WTC11 (cell line): ENCODE measurements around the gene NPAT. TPM values are rescaled to one million over a fixed set of nuclear protein-coding genes. Genes with fewer than 3 reads are reported as not detected.

Source experiments
- ATAC-seq: fragments of 200-7000 bp; cut with Tn5 transposase; 2 replicates; pipeline ENCODE4 v1.10.0; 2021; ENCODE audit warnings: mild to moderate bottlenecking, moderate library complexity
- CTCF ChIA-PET: fragments of 300-600 bp; sonication (Branson Sonifier 250); formaldehyde crosslinking; loops from one replicate; lab custom pipeline; 2021; ENCODE audit warnings: antibody characterized with exemption; lab: Charles Lee
- POLR2A ChIA-PET: fragments of 350-600 bp; sonication (Branson Sonifier 250); formaldehyde crosslinking; loops from one replicate; lab custom pipeline; 2021; ENCODE audit warnings: antibody characterized with exemption; lab: Charles Lee
- DNase-seq: peaks from one replicate; pipeline ENCODE4 v3.0.0; 2021; ENCODE audit warnings: low spot score
- H3K27ac Mint-ChIP-seq: 2 replicates; pipeline ENCODE4 v1.8.0; 2021; ENCODE audit warnings: mixed read lengths
- H3K27me3 Mint-ChIP-seq: 2 replicates; pipeline ENCODE4 v1.8.0; 2021; ENCODE audit warnings: low read depth, mild to moderate bottlenecking, moderate library complexity, mixed read lengths
- H3K36me3 Mint-ChIP-seq: 2 replicates; pipeline ENCODE4 v1.8.0; 2021; ENCODE audit warnings: mixed read lengths
- H3K4me1 Mint-ChIP-seq: 2 replicates; pipeline ENCODE4 v1.8.0; 2022; ENCODE audit warnings: mixed read lengths
- H3K4me3 Mint-ChIP-seq: 2 replicates; pipeline ENCODE4 v1.8.0; 2021; ENCODE audit warnings: mild to moderate bottlenecking, moderate library complexity, mixed read lengths
- H3K9me3 Mint-ChIP-seq: 2 replicates; pipeline ENCODE4 v1.8.0; 2021; ENCODE audit warnings: mixed read lengths
- JUN ChIP-seq: sonication (generic); formaldehyde crosslinking; IDR thresholded peaks from 2 replicates; pipeline ENCODE4 v1.8.0; 2023; ENCODE audit warnings: mild to moderate bottlenecking, missing genetic modification reagents
- MLX ChIP-seq: sonication (generic); formaldehyde crosslinking; IDR thresholded peaks from 2 replicates; pipeline ENCODE4 v1.8.1; 2023; ENCODE audit warnings: mild to moderate bottlenecking, missing genetic modification reagents, moderate library complexity
- NFATC4 ChIP-seq: fragments of 250-450 bp; sonication (Bioruptor Pico); IDR thresholded peaks from 2 replicates; pipeline ENCODE4 v1.9.0; 2021; ENCODE audit warnings: mild to moderate bottlenecking
- NFYB ChIP-seq: sonication (generic); formaldehyde crosslinking; conservative IDR thresholded peaks from 2 replicates; pipeline ENCODE4 v1.8.0; 2022; ENCODE audit warnings: low read depth, missing genetic modification reagents
- NR2C2 ChIP-seq: sonication (generic); formaldehyde crosslinking; IDR thresholded peaks from 2 replicates; pipeline ENCODE4 v1.8.0; 2022; ENCODE audit warnings: mild to moderate bottlenecking, missing genetic modification reagents
- RELA ChIP-seq: sonication (generic); formaldehyde crosslinking; IDR thresholded peaks from 2 replicates; pipeline ENCODE4 v1.8.1; 2022; ENCODE audit warnings: missing genetic modification reagents, mild to moderate bottlenecking, borderline replicate concordance
- SMAD3 ChIP-seq: sonication (generic); formaldehyde crosslinking; IDR thresholded peaks from 2 replicates; pipeline ENCODE4 v1.8.0; 2022; ENCODE audit warnings: missing genetic modification reagents, mild to moderate bottlenecking, borderline replicate concordance
- SMAD4 ChIP-seq: sonication (generic); formaldehyde crosslinking; IDR thresholded peaks from 2 replicates; pipeline ENCODE4 v1.8.0; 2022; ENCODE audit warnings: mild to moderate bottlenecking, missing genetic modification reagents
- STAT6 ChIP-seq: sonication (generic); formaldehyde crosslinking; conservative IDR thresholded peaks from 2 replicates; pipeline ENCODE4 v1.8.1; 2023; ENCODE audit warnings: mild to moderate bottlenecking, low read depth, missing genetic modification reagents, moderate library complexity
- USF1 ChIP-seq: sonication (generic); formaldehyde crosslinking; IDR thresholded peaks from 2 replicates; pipeline ENCODE4 v1.8.0; 2022; ENCODE audit warnings: mild to moderate bottlenecking, missing genetic modification reagents
- ZBTB43 ChIP-seq: sonication (generic); formaldehyde crosslinking; IDR thresholded peaks from 2 replicates; pipeline ENCODE4 v1.8.1; 2023; ENCODE audit warnings: mild to moderate bottlenecking, missing genetic modification reagents
- ZNF263 ChIP-seq: sonication (generic); formaldehyde crosslinking; IDR thresholded peaks from 2 replicates; pipeline ENCODE4 v1.8.1; 2022; ENCODE audit warnings: low read depth, mild to moderate bottlenecking, moderate library complexity, missing genetic modification reagents
- ZNF281 ChIP-seq: sonication (generic); formaldehyde crosslinking; IDR thresholded peaks from 2 replicates; pipeline ENCODE4 v1.8.0; 2023; ENCODE audit warnings: mild to moderate bottlenecking, missing genetic modification reagents
- ZNF317 ChIP-seq: sonication (generic); formaldehyde crosslinking; IDR thresholded peaks from 2 replicates; pipeline ENCODE4 v1.8.1; 2023; ENCODE audit warnings: low read depth, mild to moderate bottlenecking, moderate library complexity, missing genetic modification reagents, borderline replicate concordance
- total RNA-seq: library from RNA; stranded (reverse); gene quantifications from 3 replicates; pipeline ENCODE4 v1.2.3, GENCODE V29; 2021
- TF ChIP-seq, protein P1 (sequence below): sonication (generic); formaldehyde crosslinking; IDR thresholded peaks from 2 replicates; pipeline ENCODE4 v1.8.1; 2023; ENCODE audit warnings: mild to moderate bottlenecking, missing genetic modification reagents, borderline replicate concordance
- TF ChIP-seq, protein P2 (sequence below): sonication (generic); formaldehyde crosslinking; IDR thresholded peaks from 2 replicates; pipeline ENCODE4 v1.8.0; 2022; ENCODE audit warnings: mild to moderate bottlenecking, missing genetic modification reagents
- TF ChIP-seq, protein P3 (sequence below): fragments of 250-450 bp; sonication (Bioruptor Pico); IDR thresholded peaks from 2 replicates; pipeline ENCODE4 v2.1.2; 2022; ENCODE audit warnings: mild to moderate bottlenecking, moderate library complexity
- TF ChIP-seq, protein P4 (sequence below): sonication (generic); formaldehyde crosslinking; conservative IDR thresholded peaks from 2 replicates; pipeline ENCODE4 v1.8.1; 2022; ENCODE audit warnings: mild to moderate bottlenecking, missing genetic modification reagents

The NPAT gene
- total RNA-seq, 1 experiment from 2014 or later, result 17.2 TPM

DNA sequence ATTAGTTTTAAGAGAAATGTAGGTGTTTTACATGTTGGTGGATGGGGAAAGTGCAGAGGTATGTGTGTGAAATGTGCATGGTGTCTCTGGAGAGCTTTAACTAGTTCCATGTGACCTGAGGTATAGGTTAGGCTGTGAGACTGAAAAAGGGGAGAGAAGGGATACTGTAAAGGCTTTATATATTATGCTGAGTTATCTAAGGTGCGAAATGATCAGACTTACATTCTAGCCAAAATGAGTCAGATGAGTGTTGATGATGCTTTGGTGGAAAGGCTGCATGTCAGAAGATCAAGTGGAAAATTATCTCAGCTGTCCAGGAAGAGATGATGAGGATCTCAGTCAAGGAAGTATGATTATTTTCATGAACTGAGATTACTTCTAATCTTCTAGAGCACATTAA, 85.2 kb downstream of the NPAT start:
- ChIA-PET POLR2A (no interaction called here), CTCF (no interaction called here)
- no peak for ATAC-seq
- Mint-ChIP-seq H3K27ac (no peak overlapping the region), H3K4me1 (no peaks in the 10 kb centered on the region), H3K36me3 (peaks cover 16% of the 10 kb centered on the region), H3K27me3 (no peaks in the 10 kb centered on the region), H3K4me3 (no peak overlapping the region), H3K9me3 (no peaks in the 10 kb centered on the region)
- TF ChIP-seq SMAD4 (CRISPR knock-in tag) (no peak), ZNF281 (no peak), NFYB (CRISPR knock-in tag) (no peak), RELA (CRISPR knock-in tag) (no peak), MLX (CRISPR knock-in tag) (no peak), JUN (CRISPR knock-in tag) (no peak), USF1 (CRISPR knock-in tag) (no peak), SMAD3 (CRISPR knock-in tag) (no peak), ZNF317 (CRISPR knock-in tag) (no peak), STAT6 (CRISPR knock-in tag) (no peak), NR2C2 (CRISPR knock-in tag) (no peak), ZBTB43 (CRISPR knock-in tag) (no peak), NFATC4 (CRISPR knock-in tag) (no peak), ZNF263 (no peak)
- TF ChIP-seq, protein P1, sequence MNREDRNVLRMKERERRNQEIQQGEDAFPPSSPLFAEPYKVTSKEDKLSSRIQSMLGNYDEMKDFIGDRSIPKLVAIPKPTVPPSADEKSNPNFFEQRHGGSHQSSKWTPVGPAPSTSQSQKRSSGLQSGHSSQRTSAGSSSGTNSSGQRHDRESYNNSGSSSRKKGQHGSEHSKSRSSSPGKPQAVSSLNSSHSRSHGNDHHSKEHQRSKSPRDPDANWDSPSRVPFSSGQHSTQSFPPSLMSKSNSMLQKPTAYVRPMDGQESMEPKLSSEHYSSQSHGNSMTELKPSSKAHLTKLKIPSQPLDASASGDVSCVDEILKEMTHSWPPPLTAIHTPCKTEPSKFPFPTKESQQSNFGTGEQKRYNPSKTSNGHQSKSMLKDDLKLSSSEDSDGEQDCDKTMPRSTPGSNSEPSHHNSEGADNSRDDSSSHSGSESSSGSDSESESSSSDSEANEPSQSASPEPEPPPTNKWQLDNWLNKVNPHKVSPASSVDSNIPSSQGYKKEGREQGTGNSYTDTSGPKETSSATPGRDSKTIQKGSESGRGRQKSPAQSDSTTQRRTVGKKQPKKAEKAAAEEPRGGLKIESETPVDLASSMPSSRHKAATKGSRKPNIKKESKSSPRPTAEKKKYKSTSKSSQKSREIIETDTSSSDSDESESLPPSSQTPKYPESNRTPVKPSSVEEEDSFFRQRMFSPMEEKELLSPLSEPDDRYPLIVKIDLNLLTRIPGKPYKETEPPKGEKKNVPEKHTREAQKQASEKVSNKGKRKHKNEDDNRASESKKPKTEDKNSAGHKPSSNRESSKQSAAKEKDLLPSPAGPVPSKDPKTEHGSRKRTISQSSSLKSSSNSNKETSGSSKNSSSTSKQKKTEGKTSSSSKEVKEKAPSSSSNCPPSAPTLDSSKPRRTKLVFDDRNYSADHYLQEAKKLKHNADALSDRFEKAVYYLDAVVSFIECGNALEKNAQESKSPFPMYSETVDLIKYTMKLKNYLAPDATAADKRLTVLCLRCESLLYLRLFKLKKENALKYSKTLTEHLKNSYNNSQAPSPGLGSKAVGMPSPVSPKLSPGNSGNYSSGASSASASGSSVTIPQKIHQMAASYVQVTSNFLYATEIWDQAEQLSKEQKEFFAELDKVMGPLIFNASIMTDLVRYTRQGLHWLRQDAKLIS (CRISPR knock-in tag), result no peak
- TF ChIP-seq, protein P2, sequence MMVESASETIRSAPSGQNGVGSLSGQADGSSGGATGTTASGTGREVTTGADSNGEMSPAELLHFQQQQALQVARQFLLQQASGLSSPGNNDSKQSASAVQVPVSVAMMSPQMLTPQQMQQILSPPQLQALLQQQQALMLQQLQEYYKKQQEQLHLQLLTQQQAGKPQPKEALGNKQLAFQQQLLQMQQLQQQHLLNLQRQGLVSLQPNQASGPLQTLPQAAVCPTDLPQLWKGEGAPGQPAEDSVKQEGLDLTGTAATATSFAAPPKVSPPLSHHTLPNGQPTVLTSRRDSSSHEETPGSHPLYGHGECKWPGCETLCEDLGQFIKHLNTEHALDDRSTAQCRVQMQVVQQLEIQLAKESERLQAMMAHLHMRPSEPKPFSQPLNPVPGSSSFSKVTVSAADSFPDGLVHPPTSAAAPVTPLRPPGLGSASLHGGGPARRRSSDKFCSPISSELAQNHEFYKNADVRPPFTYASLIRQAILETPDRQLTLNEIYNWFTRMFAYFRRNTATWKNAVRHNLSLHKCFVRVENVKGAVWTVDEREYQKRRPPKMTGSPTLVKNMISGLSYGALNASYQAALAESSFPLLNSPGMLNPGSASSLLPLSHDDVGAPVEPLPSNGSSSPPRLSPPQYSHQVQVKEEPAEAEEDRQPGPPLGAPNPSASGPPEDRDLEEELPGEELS (CRISPR knock-in tag), result no peak
- TF ChIP-seq, protein P3, sequence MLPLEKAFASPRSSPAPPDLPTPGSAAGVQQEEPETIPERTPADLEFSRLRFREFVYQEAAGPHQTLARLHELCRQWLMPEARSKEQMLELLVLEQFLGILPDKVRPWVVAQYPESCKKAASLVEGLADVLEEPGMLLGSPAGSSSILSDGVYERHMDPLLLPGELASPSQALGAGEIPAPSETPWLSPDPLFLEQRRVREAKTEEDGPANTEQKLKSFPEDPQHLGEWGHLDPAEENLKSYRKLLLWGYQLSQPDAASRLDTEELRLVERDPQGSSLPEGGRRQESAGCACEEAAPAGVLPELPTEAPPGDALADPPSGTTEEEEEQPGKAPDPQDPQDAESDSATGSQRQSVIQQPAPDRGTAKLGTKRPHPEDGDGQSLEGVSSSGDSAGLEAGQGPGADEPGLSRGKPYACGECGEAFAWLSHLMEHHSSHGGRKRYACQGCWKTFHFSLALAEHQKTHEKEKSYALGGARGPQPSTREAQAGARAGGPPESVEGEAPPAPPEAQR (CRISPR knock-in tag), result no peak
- TF ChIP-seq, protein P4, sequence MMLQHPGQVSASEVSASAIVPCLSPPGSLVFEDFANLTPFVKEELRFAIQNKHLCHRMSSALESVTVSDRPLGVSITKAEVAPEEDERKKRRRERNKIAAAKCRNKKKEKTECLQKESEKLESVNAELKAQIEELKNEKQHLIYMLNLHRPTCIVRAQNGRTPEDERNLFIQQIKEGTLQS (CRISPR knock-in tag), result no peak
- no peak for DNase-seq
